Spleen (tissue), 11 donors: ENCODE measurements around the gene TAF13. TPM values are rescaled to one million over a fixed set of nuclear protein-coding genes. Genes with fewer than 3 reads are reported as not detected.

Source experiments
- DNase-seq: peaks from one replicate; pipeline ENCODE4 v3.0.0-alpha.2; 2020
- H3K27ac ChIP-seq, 8 donors: fragments of 200-600 bp; sonication (generic) in 7 of 8; 1 replicate in 4 of 8; 2 replicates in 4 of 8; pipeline versions ENCODE4 v1.5.0 to v1.8.0; 2016 to 2021; ENCODE audit warnings: inconsistent platforms in 4 of 8, mild to moderate bottlenecking in 4 of 8, moderate library complexity in 1 of 8
- H3K27me3 ChIP-seq, 7 donors: fragments of 200-600 bp; sonication (generic) in 6 of 7; replicated peaks in 1 of 7; 1 replicate in 4 of 7; 2 replicates in 3 of 7; pipeline versions ENCODE4 v1.5.0 to v1.8.0; 2016 to 2021; ENCODE audit warnings: inconsistent platforms in 3 of 7, mild to moderate bottlenecking in 1 of 7
- H3K36me3 ChIP-seq, 6 donors: fragments of 200-600 bp; sonication (generic) in 5 of 6; 1 replicate in 4 of 6; 2 replicates in 2 of 6; pipeline versions ENCODE4 v1.5.0 to v1.8.0; 2016 to 2021; ENCODE audit warnings: inconsistent platforms in 2 of 6
- H3K4me1 ChIP-seq, 6 donors: fragments of 200-600 bp; sonication (generic) in 5 of 6; 1 replicate in 3 of 6; 2 replicates in 3 of 6; pipeline versions ENCODE4 v1.5.0 to v1.8.0; 2016 to 2021; ENCODE audit warnings: inconsistent platforms in 3 of 6
- H3K4me3 ChIP-seq, 8 donors: fragments of 200-600 bp; sonication (generic) in 7 of 8; 1 replicate in 4 of 8; 2 replicates in 4 of 8; pipeline versions ENCODE4 v1.5.0 to v1.8.0; 2016 to 2021; ENCODE audit warnings: inconsistent platforms in 4 of 8, mild to moderate bottlenecking in 4 of 8, moderate library complexity in 2 of 8
- H3K9me3 ChIP-seq, 8 donors: fragments of 200-600 bp; sonication (generic) in 7 of 8; 1 replicate in 4 of 8; 2 replicates in 4 of 8; pipeline versions ENCODE4 v1.5.0 to v1.8.0; 2016 to 2021; ENCODE audit warnings: inconsistent platforms in 4 of 8
- CTCF ChIP-seq, 11 experiments: fragments of 200-600 bp in 7 of 11; fragments of 450-650 bp in 4 of 11; sonication (generic) in 4 of 11; IDR thresholded peaks in 8 of 11; conservative IDR thresholded peaks in 3 of 11; 1 replicate in 7 of 11; 2 replicates in 4 of 11; pipeline versions ENCODE4 v1.4.0 to v1.8.0; 2016 to 2021; ENCODE audit warnings: antibody characterized with exemption in 11 of 11, inconsistent platforms in 4 of 11, mild to moderate bottlenecking in 1 of 11
- POLR2A ChIP-seq, 3 donors: fragments of 450-650 bp; IDR thresholded peaks; one replicate each; pipeline ENCODE4 v1.5.1; 2017; ENCODE audit warnings: antibody characterized with exemption in 3 of 3, mild to moderate bottlenecking in 1 of 3
- POLR2AphosphoS5 ChIP-seq, 3 donors: sonication (generic); formaldehyde crosslinking; IDR thresholded peaks; one replicate each; pipeline ENCODE4 v1.5.1; 2017; ENCODE audit warnings: antibody characterized with exemption in 3 of 3
- WGBS, 5 donors: extraction: QIAGEN DNeasy Blood & Tissue Kit in 3 of 5; methylation state at CpG; one replicate each; pipeline versions ENCODE4 v1.1.5 to v1.1.7; 2013 to 2018; 5-methylcytosine and 5-hydroxymethylcytosine counted together
- intact Hi-C: fragments of 100-400 bp; cut with DNase I; formaldehyde crosslinking; loops from one replicate; pipeline ENCODE4 v1.15.0; 2023; ENCODE audit warnings: low total_unique reads
- polyA plus RNA-seq, 3 donors: library from polyadenylated mRNA; stranded (reverse); fragments of 200-250 nt; gene quantifications; one replicate each; pipeline ENCODE4 v1.2.1, GENCODE V29; 2013
- total RNA-seq, 7 donors: library from RNA; depleted of rRNA in 3 of 7; stranded (reverse); fragments of >200 nt in 3 of 7; fragmentation: NEBNext Ultra II Directional in 4 of 7; extraction: Animal tissue kit (Norgen Biotek cat#: 25700) in 4 of 7; gene quantifications; one replicate each; pipeline versions ENCODE4 v1.1.0 to v1.2.1, GENCODE V29; 2016 to 2021
- donor health status: healthy with polysubstance abuse.
- donor health status: DM: no; HTN: no; CAD: no; lungs with moderate emphysema.
- donor health status: DM: no; HTN: no; CAD: no.
- donor health status: Bipolar disorder and iron deficiency.
- donor health status: healthy.
- donor health status: DM: no; HTN: no; CAD: no.
- donor health status: DM: yes; HTN: yes; CAD: no.

Gene TAF13
- total and polyA plus RNA-seq, 10 donors = 9.0 to 32.5 (median 22.7) TPM

GRCh38 chr1:109096120-109096519 is 20.3 kb upstream of the TAF13 start:
- no peaks in the 10 kb centered on the region for H3K27me3 ChIP-seq
- DNase-seq = no peak
- peak overlapping the region in 2 of 8 donors; percentile 4 to 5 for H3K27ac ChIP-seq
- intact Hi-C loops = no loop called here
- H3K4me3 ChIP-seq = no peak overlapping the region
- H3K9me3 ChIP-seq = no peaks in the 10 kb centered on the region
- 57 to 85% (median 80%) methylated on average over 1 of the region's 1 CpG for WGBS, 5 donors
- H3K4me1 ChIP-seq = peaks cover 11 to 57% (median 42%) of the 10 kb centered on the region in 6 donors
- H3K36me3 ChIP-seq = peaks cover 2 to 52% (median 28%) of the 10 kb centered on the region in 6 donors
- TF ChIP-seq POLR2A (IDR thresholded peaks at IDR 0.05) = no peak
- TF ChIP-seq POLR2AphosphoS5 (IDR thresholded peaks at IDR 0.05) = no peak
- TF ChIP-seq CTCF (IDR thresholded peaks at IDR 0.05 in 8 of 11, conservative IDR thresholded peaks at IDR 0.05 in 3 of 11) = no peak

- no peak for DNase-seq
- H3K4me1 ChIP-seq = peaks cover 11 to 53% (median 38%) of the 10 kb centered on the region in 6 donors
- peak overlapping the region in 2 of 8 donors; percentile 4 to 5 for H3K27ac ChIP-seq
- WGBS, 5 donors = 91 to 100% (median 98%) methylated on average over 1 of the region's 1 CpG
- no peak overlapping the region for H3K4me3 ChIP-seq
- no peaks in the 10 kb centered on the region for H3K9me3 ChIP-seq
- TF ChIP-seq POLR2A (IDR thresholded peaks at IDR 0.05) (no peak), CTCF (IDR thresholded peaks at IDR 0.05 in 8 of 11, conservative IDR thresholded peaks at IDR 0.05 in 3 of 11) (no peak), POLR2AphosphoS5 (IDR thresholded peaks at IDR 0.05) (no peak)
- peaks cover 2 to 52% (median 28%) of the 10 kb centered on the region in 6 donors for H3K36me3 ChIP-seq
- no peaks in the 10 kb centered on the region for H3K27me3 ChIP-seq
- intact Hi-C loops = no loop called here
Measured at GRCh38 chr1:109095631-109096030, 19.8 kb upstream of the TAF13 start.

- Histone ChIP-seq H3K27me3 (no peaks in the 10 kb centered on the region), H3K4me3 (no peak overlapping the region), H3K9me3 (peaks cover 0 to under 1% (median 0%) of the 10 kb centered on the region in 8 donors), H3K27ac (no peak overlapping the region), H3K36me3 (peaks cover 2 to 52% (median 28%) of the 10 kb centered on the region in 6 donors), H3K4me1 (peaks cover 11 to 55% (median 40%) of the 10 kb centered on the region in 6 donors)
- intact Hi-C loops = no loop called here
- TF ChIP-seq CTCF (IDR thresholded peaks at IDR 0.05 in 8 of 11, conservative IDR thresholded peaks at IDR 0.05 in 3 of 11) = no peak
- no peak for TF ChIP-seq POLR2AphosphoS5 (IDR thresholded peaks at IDR 0.05)
- no peak for TF ChIP-seq POLR2A (IDR thresholded peaks at IDR 0.05)
- 92 to 100% (median 97%) methylated on average over 1 of the region's 1 CpG for WGBS, 5 donors
- DNase-seq = no peak
Measured at GRCh38 chr1:109094871-109095270, 19.1 kb upstream of the TAF13 start.

- Histone ChIP-seq H3K4me1 (peaks cover 11 to 55% (median 40%) of the 10 kb centered on the region in 6 donors), H3K27me3 (no peaks in the 10 kb centered on the region), H3K27ac (no peak overlapping the region), H3K36me3 (peaks cover 2 to 52% (median 28%) of the 10 kb centered on the region in 6 donors), H3K4me3 (no peak overlapping the region), H3K9me3 (peaks cover 0 to 5% (median 0%) of the 10 kb centered on the region in 8 donors)
- WGBS, 5 donors = 82 to 92% (median 86%) methylated on average over 6 to 7 of the region's 7 CpGs
- DNase-seq = no peak
- intact Hi-C loops = no loop called here
- TF ChIP-seq POLR2AphosphoS5 (IDR thresholded peaks at IDR 0.05) = no peak
- TF ChIP-seq POLR2A (IDR thresholded peaks at IDR 0.05) = no peak
- TF ChIP-seq CTCF (IDR thresholded peaks at IDR 0.05 in 8 of 11, conservative IDR thresholded peaks at IDR 0.05 in 3 of 11) = no peak
Measured at GRCh38 chr1:109094377-109094803, 18.6 kb upstream of the TAF13 start.
